Adipose tissue (tissue), 3 donors: ENCODE results near the gene C1QL1. TPM values are rescaled to one million over a fixed set of nuclear protein-coding genes. Genes with fewer than 3 reads are reported as not detected.

Experiments used
- H3K27ac ChIP-seq: one replicate; pipeline ENCODE4 v1.5.1; 2013; ENCODE audit warnings: low read depth, low read length
- WGBS, 3 donors: extraction: QIAGEN DNeasy Blood & Tissue Kit; methylation state at CpG; one replicate each; pipeline ENCODE4 v1.1.7; 2013; 5-methylcytosine and 5-hydroxymethylcytosine counted together
- polyA plus RNA-seq, 3 donors: library from polyadenylated mRNA; stranded (reverse); fragments of 200-250 nt; gene quantifications; one replicate each; pipeline ENCODE4 v1.2.3, GENCODE V29; 2013
- donor health status: healthy with polysubstance abuse.
- donor health status: Bipolar disorder and iron deficiency.
- donor health status: healthy.

C1QL1 gene
- polyA plus RNA-seq, 3 donors: 1.7 to 2.1 (median 1.9) TPM

DNA sequence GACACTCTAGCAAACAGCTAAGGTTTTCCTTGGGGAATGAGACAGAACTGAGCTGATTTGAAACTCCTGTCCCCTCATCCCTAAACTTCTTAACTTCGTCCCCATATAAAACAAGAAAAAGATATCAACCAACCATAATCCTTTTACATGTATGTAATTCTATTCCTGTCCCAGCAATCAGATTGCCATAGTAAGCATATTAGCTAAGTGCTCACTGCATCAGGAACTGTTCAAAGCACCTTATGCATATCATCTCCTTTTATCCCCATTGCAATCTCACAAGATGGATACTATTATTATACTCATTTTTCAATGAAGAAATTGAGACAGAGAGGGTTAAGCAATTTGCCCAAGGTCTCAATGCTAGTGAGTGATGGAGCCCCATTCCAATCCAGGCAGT, 27.3 kb downstream of the C1QL1 start:
- no peak overlapping the region for H3K27ac ChIP-seq
- 41 to 83% (median 69%) methylated on average over 1 of the region's 1 CpG for WGBS, 3 donors

- H3K27ac ChIP-seq: no peak overlapping the region
- WGBS, 3 donors: 69 to 77% (median 71%) methylated on average over 4 of the region's 4 CpGs
These were observed 27.8 kb downstream of the C1QL1 start for GRCh38 chr17:44940317-44940716.

- WGBS, 3 donors: 87 to 95% (median 95%) methylated on average over 8 to 9 of the region's 9 CpGs
- no peak overlapping the region for H3K27ac ChIP-seq
These were observed 33.0 kb downstream of the C1QL1 start for GRCh38 chr17:44935116-44935515.

- no peak overlapping the region for H3K27ac ChIP-seq
- 94 to 96% (median 96%) methylated on average over 10 of the region's 10 CpGs for WGBS, 3 donors
These were observed 33.4 kb downstream of the C1QL1 start for GRCh38 chr17:44934745-44935105.

DNA sequence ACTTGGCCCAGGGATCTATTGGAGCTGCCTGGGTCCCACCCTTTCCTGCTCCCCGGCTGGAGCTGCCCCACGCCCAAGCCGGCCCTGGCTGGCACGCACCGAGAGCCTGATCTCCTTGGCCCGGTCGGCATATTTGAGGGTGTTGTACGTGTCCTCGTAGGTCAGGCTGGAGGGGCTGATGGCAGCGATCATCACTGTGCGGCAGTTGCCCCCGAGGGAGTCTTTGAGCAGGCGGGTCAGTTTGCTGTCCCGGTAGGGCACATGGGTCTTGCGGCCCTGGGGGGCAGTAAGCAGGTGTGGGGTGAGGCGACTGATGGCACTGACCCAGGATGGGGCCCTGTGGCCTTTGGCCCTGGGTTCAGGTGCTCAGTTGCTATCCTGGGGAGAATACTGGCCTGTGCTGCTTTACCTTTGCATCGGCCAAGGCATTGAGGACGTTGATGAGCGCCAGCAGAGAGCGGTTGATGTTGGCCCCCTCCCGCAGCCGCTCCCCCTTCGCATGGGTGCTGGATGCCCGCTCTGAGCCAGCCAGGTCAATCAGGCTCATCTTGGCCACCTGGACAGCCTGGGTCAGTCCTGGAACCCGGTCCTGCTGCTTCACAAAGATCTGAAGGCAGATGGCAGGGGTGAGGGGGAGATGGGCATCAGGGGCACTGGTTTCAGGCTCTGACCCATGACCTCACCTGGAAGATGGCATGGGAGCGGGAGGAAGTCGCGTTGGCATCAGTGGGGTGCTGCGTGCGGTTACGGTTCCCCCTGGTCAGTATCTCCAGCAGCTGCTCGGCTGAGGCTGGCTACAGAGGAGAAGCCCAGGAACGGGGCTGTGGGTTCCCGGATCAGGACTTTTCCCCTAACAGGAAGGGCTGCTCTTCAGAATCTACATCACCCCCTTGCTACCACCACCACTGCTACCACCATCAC, 34.0 kb downstream of the C1QL1 start:
- WGBS, 3 donors: 92 to 95% (median 94%) methylated on average over 34 of the region's 34 CpGs
- no peak overlapping the region for H3K27ac ChIP-seq

- no peak overlapping the region for H3K27ac ChIP-seq
- WGBS, 3 donors: 93 to 94% (median 94%) methylated on average over 6 of the region's 6 CpGs
These were observed 35.4 kb downstream of the C1QL1 start for GRCh38 chr17:44932787-44933097.

DNA sequence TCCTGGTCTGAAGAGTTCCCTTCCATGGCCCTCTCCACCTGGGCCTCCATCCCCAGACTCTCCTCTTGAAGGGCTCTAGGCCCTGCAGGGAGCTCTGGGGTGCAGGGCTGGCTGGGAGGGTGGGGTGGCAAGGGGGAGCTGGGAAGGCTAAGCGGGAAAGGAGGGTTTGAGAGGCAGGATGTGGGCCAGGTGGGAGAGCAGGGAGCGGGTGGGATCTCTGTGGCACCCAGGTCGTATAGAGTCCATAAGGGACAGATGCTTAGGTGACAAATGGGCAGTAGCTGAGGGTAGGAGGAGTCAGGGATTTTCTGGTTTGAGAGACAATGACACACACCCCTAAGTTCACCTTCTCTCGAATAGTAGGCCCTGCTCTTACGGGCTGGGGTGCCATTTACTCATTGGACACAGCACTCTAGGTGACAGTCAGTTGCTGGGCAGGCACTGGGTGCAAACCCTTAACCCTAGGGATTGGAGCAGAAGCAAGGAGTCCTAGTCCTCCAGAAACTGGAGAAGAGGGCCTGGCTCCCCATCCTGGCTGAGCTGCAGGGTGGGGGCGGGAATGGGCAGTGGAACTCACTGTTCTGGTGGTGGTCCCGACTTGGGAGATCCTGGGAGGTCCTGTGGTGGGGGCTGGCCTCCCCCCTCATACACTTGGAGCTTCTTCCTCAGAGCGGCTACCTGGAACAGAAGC, 35.9 kb downstream of the C1QL1 start:
- H3K27ac ChIP-seq: no peak overlapping the region
- WGBS, 3 donors: 85 to 94% (median 93%) methylated on average over 8 of the region's 8 CpGs

DNA sequence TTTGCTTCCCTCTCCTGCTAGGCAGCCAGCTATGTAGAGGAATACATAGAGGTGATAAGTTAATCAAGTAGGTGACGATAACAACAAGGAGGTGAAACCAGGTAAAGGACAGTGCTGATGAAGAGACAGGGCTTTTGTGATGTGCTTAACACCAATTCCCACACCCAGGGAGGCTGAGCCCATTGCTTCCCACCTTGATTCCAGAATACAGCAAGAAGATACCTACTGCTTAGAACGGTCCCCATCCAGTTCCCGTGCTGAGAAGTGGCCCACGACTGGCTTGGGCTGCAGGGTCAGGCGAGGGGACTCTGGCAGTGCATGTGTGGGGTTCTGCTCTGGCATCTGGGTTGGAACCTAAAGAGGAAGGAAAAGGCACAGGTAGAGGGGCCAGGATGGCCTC, 36.7 kb downstream of the C1QL1 start:
- 83 to 95% (median 92%) methylated on average over 5 of the region's 5 CpGs for WGBS, 3 donors

DNA sequence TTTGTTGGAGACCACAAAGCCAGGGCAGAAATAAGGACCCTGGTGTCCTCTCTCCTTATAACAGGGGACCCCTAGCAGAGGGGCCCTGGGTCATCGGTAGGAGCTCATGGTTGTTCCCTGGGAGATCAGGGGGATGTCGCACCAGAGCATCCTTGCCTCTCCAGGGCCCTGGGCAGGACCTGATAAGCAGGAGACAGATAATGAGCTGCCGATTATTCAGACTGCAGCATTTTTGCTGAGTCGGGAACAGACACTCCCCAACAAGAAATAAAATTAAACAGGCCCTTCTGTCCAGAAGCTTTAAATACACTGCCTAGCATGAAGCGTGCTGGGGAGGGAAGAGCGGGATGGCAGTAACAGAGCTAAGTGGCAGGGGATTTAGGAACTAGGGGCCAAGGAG, 37.4 kb downstream of the C1QL1 start:
- 81 to 86% (median 86%) methylated on average over 6 of the region's 6 CpGs for WGBS, 3 donors
- no peak overlapping the region for H3K27ac ChIP-seq

More for the DNA sequence above, 36.7 kb downstream of the C1QL1 start:
- H3K27ac ChIP-seq: no peak overlapping the region

DNA sequence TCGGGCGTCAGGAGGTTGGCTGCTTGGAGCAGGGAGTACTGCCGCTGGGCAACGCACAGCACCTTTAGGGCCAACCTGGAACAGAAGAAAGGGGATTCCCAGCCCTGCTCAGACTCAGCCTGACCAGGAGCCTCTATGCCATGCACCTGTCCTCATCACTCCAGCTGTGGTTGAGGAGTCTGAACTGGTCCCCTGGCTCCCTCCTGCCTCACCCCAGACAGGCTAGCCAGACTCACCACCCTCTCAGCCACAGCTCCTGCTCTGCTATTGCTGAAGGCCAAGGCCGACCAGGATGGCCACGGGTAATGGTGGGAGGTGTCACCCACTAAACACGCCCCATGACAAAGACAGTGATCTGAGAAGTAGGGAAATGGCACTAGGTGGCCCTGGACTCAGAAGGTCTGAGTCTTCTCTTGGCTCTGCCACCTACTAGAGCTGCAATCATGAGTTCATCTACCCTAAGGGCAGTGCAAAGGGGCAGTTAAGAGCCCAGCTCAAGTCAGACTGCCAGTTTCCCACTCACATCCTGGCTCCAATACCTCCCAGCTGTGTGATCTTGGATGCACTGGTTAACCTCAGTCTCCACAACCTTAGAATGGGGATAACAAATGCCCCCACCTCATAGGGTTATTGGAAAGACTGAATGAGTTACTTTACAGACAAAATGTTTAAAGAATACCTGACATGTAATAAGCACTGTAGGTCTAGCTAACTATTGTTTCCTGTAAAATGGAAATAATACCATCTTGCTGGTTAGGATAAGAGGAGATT, 39.0 kb downstream of the C1QL1 start:
- WGBS, 3 donors: 81 to 94% (median 91%) methylated on average over 7 of the region's 7 CpGs
- no peak overlapping the region for H3K27ac ChIP-seq

DNA sequence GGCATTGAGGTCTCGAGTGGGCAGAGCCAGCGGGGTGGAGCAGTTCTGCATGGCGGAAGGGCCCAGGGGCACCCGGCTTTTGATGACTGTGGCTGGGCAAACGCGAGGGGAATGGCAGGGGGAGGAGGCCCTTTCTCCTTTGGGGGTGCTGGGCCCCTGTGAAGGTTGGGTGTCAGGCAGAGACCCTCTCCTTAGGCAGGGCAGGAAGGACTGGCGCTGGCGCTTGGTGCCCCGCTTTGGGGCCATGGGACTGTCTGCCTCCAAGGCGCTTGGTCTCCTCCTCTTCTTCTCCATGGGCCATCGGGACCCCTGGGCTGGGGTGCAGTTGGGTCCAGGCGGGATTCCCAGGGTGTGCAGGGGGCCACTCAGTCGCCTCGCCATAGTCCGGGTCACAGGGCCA, 40.0 kb downstream of the C1QL1 start:
- no peak overlapping the region for H3K27ac ChIP-seq
- WGBS, 3 donors: 96 to 99% (median 99%) methylated on average over 13 to 15 of the region's 15 CpGs

DNA sequence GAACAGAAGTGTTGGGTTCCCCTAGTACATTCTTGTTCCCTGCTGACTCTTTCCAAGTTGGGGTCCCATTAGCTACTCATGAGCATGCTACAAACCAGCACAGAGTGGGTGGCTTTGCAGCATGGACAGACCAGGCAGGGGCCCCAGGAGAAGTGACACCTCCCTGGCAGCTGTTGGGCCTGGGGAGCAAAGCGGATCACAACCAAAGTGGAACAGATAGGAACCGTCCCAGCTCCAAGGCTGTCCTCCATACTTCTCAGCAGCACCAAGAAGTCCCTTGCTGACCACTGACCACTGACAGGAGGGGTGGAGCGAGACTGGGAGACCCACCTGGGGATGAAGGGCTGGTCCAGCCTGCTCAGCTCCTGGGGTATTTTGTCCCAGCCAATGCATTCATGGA, 40.4 kb downstream of the C1QL1 start:
- 92 to 100% (median 99%) methylated on average over 3 of the region's 3 CpGs for WGBS, 3 donors
- no peak overlapping the region for H3K27ac ChIP-seq

DNA sequence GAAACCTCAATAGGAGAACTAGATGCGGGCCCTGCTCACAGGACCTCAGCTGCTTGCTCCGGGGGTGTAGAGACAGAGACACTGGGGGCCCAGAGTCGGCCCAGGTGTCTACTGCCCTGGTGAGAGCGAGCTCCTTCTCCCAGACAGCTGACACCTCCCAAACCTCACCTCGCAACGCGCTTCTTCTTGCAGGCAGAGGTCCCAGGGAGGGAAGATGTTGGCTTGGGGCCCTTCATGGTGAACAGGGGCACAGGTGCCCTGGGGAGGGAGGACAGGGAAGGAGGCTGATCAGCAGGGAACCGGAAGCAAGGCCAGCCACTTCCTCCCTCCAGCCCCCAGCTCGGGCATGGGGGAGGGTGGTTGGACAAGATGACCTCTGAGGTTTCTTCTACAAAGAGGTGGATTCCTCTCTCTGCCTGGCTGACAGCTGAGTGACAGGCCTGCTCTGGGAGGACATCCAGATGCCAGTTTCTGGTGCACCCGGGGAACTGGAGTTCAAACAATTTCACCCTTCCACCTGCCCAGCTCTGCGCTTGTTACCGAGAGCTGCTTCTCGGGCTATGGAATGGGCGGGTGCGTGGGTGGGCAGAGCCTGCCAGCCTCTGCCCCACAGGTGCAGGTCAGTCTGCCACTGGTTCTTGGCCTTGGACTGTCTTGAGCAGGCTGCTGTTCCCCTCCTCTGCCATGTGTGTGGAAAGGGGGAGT, 41.1 kb downstream of the C1QL1 start:
- WGBS, 3 donors: 89 to 93% (median 92%) methylated on average over 15 of the region's 15 CpGs
- H3K27ac ChIP-seq: no peak overlapping the region

DNA sequence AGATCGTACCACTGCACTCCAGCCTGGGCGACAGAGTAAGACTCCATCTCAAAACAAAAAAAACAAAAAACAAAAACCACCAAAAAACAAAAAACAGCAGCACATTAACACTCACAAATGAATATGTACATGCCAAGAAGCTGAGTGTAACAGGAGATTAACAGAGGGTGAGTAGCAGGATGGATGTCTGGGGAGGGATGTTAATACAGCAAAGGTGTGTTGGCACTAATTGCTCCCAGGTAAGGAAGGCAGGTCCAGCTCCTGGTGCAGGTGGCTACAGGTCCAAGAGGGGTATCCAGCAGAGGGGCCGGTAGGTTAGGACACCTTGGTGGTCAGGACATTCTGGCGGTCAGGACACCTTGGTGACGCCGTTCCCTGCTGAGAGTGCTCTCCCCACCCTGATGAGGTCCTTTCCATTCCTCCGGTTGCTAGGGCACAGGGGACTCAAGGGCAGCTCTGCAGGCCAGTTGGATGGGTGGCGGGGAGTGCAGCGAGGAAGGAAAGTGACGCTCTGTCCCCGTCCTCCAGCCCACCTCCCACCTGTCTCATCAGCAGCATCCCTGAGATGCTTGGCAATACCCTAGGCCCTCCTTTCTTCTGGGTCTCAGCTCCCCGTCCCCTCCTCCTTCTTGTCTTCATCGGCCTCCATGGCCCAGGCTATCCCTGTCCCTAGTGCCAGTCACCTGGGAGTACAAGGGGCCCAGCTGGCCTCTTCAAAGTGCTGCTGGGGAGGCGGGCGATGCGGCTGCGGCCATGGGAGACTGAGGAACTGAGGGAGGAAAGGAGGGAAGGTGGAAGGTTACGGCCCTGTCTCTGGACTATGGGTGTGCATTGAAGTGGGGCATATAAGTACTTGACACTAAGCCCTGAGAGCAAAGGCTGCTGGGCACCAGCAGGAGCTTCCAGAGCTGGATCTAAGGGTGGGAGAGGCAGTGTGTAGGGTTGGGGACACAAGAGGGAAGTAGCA, 42.1 kb downstream of the C1QL1 start:
- H3K27ac ChIP-seq: no peak overlapping the region
- WGBS, 3 donors: 95 to 97% (median 97%) methylated on average over 13 to 18 of the region's 18 CpGs

DNA sequence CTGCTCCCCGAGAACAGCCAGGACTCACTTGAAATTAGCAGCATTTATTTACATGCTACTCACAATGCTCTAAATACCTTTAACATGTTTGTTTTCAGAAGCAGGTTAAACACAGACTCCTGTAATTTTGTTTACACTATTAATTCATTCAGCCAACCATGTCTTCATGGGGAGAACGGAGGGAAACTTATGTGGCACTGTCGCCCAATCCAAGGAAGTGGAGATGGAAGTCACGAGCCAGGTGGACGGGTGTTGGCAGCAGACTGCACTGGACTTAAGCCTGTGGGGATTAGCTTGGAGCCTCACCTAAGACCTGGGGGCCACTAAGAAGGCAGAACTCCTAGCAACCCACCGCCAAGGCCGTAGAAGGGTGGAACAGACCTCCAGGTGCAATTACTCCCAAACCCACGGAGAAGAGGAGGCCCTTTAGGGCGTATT, 44.0 kb downstream of the C1QL1 start:
- H3K27ac ChIP-seq: no peak overlapping the region
- WGBS, 3 donors: 75 to 87% (median 83%) methylated on average over 9 of the region's 9 CpGs

DNA sequence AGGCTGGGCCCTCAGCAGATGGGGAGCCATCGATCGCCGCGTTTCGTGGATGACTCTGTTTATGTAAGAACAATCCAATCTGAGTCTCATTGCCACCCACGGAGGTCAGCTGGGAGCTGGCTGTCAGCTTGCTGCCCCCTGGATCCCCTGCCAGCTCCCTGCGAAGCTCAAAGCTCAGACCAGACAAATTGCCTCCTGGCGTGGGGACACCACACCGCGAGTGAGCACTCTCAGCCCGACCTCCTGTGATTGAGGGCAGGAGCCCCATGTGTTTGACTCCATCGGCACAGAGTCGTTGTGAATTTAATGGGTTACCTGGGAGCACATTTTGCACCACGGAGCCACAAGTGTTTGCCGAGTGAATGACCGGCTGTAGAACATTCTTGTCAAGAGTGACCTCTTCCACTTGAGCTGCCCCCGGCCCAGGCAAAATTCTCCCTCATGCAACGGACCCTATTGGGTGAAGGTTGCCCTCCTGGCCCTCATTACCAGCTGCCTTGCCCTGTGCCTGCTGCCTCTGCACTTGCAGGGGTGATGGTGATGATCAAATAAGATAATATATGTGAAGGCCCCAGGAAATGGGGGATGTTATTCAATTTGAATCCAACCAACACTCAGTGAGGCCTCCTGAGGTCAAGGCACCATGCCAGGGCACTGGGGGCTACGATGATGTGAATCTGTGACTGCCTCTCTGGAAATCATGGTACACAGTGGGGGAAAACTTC, 45.2 kb downstream of the C1QL1 start:
- 77 to 84% (median 84%) methylated on average over 19 of the region's 19 CpGs for WGBS, 3 donors
- no peak overlapping the region for H3K27ac ChIP-seq

DNA sequence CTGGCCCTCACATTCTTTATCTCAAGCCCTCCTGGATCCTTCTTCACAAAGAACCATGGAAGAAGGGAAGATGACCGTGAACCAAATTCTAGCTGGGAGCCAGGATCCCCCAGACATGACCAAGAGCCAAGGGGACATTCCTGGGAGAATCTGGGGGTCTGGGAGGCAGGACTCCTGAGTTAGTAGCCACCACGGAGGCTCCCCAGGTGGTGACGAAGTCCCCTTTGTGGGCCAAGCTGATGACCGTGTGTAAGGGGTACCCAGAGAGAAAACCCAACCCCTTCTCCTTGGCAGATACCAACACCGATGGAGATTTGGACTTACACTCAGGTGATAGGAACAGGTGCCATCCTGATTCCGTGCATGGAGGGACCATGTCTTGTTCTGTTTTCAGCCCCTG, 46.0 kb downstream of the C1QL1 start:
- H3K27ac ChIP-seq: no peak overlapping the region
- WGBS, 3 donors: 90 to 94% (median 92%) methylated on average over 6 of the region's 6 CpGs
